HUES64 (cell line): ENCODE results near the gene ADAMTS19.

Source experiments
- H3K27ac ChIP-seq: 2 replicates; pipeline ENCODE4 v1.7.0; 2013; ENCODE audit warnings: low read depth, low read length, inconsistent platforms
- H3K27me3 ChIP-seq: 2 replicates; pipeline ENCODE4 v1.6.1; 2013; ENCODE audit warnings: mild to moderate bottlenecking, low read length; ENCODE audit not compliant: insufficient read depth
- H3K36me3 ChIP-seq: 2 replicates; pipeline ENCODE4 v1.6.1; 2013; ENCODE audit warnings: mild to moderate bottlenecking, low read length; ENCODE audit not compliant: insufficient read depth
- H3K4me1 ChIP-seq: 2 replicates; pipeline ENCODE4 v1.6.1; 2013; ENCODE audit warnings: mild to moderate bottlenecking, low read length, moderate library complexity; ENCODE audit not compliant: insufficient read depth
- H3K4me3 ChIP-seq: 2 replicates; pipeline ENCODE4 v1.5.1; 2013; ENCODE audit warnings: mild to moderate bottlenecking, low read length, moderate library complexity
- H3K9ac ChIP-seq: 2 replicates; pipeline ENCODE4 v1.6.1; 2013; ENCODE audit warnings: mild to moderate bottlenecking, low read depth, low read length
- H3K9me3 ChIP-seq: 2 replicates; pipeline ENCODE4 v1.6.1; 2013; ENCODE audit warnings: low read depth, low read length; ENCODE audit not compliant: insufficient read depth
- WGBS: fragments of 150-250, 120-280 bp; methylation state at CpG from one replicate; pipeline ENCODE4 v1.1.7; 2013; ENCODE audit warnings: missing lambda C conversion rate; 5-methylcytosine and 5-hydroxymethylcytosine counted together

Gene ADAMTS19

DNA sequence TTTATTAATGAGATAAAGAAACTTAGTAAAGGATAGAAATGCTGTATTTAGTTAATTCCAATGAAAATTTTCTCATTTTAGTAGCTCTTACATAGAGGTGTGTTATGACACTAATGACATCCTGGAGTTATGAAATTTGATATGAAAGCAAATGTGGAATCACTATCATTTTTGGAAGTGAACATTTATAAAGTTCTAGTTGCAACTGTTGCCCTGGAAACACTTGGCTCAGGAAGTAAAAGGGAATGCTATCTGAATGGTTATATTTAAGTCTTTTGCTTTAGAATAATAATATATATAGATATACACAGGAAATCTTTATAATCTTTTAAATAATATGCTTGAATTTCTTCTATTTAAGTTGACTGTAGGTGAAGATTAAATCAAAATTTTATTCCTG lies 16.7 kb downstream of the ADAMTS19 start:
- Histone ChIP-seq H3K27me3 (no peaks in the 10 kb centered on the region), H3K4me3 (no peak overlapping the region), H3K4me1 (no peaks in the 10 kb centered on the region), H3K9ac (no peak overlapping the region), H3K36me3 (peaks cover 11% of the 10 kb centered on the region), H3K9me3 (no peaks in the 10 kb centered on the region), H3K27ac (no peak overlapping the region)

DNA sequence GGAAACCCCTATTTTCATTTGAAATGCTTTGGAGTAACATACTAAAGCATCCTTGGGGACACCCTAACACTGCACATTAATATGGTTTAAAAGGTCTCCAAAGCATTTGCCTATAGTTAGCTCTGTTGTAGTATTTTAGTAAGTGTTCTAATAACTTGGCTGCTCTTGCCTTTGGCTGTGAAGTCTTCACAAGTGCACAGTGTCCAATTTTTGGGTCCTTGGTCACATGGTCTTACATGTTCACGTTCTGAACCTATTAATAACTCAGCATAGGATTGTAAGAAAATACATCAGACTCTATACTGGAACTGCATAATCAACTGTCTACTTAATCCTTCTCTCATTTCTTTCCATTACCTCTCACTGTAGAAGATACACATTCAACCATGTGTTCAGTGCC lies 17.4 kb downstream of the ADAMTS19 start:
- Histone ChIP-seq H3K4me3 (no peak overlapping the region), H3K27me3 (no peaks in the 10 kb centered on the region), H3K4me1 (no peaks in the 10 kb centered on the region), H3K9ac (no peak overlapping the region), H3K36me3 (peaks cover 9% of the 10 kb centered on the region), H3K9me3 (no peaks in the 10 kb centered on the region), H3K27ac (no peak overlapping the region)
- WGBS = 90% methylated on average over 1 of the region's 1 CpG

DNA sequence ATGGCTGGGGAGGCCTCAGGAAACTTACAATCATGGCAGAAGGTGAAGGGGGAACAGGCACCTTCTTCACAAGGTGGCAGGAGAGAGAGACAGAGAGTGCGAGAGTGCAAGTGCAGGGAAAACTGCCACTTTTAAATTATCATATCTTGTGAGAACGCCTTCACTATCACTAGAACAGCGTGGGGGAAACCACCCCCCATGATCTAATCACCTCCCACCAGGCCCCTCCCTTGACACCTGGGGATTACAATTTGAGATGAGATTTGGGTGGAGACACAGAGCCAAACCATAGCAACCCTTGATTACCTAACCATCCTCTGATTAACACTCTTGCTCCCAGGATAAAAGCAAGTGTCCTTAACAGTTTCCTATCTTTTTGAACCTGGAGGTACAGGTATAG lies 21.1 kb downstream of the ADAMTS19 start:
- no peaks in the 10 kb centered on the region for H3K9me3 ChIP-seq
- whole genome bisulfite sequencing = 81% methylated on average over 3 of the region's 3 CpGs
- no peak overlapping the region for H3K9ac ChIP-seq
- H3K4me3 ChIP-seq = no peak overlapping the region
- H3K36me3 ChIP-seq = peaks cover 9% of the 10 kb centered on the region
- no peak overlapping the region for H3K27ac ChIP-seq
- no peaks in the 10 kb centered on the region for H3K27me3 ChIP-seq
- no peaks in the 10 kb centered on the region for H3K4me1 ChIP-seq

DNA sequence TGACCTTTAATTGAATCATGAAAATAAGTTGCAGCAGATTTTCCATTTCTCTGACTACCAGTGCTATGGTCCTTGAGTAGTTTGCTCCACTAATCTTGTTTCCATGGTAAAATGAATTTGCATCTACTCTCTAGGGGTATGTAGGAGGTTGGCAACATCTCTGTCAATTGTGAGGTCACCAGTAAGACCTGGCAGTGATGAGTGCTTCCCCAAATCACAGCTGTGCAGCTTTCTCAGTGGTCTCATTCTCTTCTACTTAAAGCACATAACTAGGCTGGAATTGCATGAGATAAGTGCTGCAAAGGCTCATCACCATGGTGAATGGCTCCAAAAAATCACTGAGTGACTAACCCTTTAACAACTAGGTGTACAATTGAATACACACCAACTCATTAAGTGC lies 36.3 kb downstream of the ADAMTS19 start:
- Histone ChIP-seq H3K27me3 (no peaks in the 10 kb centered on the region), H3K4me3 (no peak overlapping the region), H3K9me3 (no peaks in the 10 kb centered on the region), H3K4me1 (no peaks in the 10 kb centered on the region), H3K36me3 (no peaks in the 10 kb centered on the region), H3K27ac (no peak overlapping the region), H3K9ac (no peak overlapping the region)

DNA sequence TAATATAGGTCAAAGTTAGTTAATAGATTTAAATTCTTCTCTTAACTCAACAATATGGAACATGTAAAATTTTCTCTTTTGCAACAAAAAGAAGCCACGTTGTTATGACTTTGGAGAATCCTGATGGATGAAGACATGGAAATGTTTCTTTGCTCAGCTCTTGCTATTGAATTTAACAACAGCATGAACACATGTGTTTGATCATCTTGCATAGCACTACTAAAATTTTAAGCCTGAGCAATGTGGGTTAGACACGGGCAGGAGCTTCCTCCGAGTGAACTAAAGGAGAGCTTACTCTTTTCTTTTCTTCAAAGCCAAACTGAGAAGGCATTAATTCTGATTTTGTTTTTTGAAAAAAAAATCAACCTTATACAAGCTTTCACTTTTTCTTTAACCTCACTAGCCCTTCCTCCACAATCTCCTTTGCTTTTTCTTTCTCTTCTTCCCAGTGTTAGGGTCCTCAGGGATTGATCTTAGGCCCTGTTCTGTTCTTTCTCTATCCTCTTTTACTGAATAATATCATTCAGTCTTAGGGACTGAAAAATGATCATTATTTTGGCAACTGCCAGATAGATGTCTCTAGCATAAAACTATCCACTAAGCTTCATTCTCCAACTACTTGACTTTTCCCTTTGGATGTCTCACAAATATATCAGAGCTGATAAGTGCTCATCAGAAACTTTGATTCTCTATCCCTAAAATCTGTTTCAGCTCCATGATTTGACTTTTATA lies 36.9 kb downstream of the ADAMTS19 start:
- no peaks in the 10 kb centered on the region for H3K4me1 ChIP-seq
- 91% methylated on average over 3 of the region's 3 CpGs for WGBS
- no peak overlapping the region for H3K27ac ChIP-seq
- H3K4me3 ChIP-seq = no peak overlapping the region
- H3K36me3 ChIP-seq = no peaks in the 10 kb centered on the region
- no peaks in the 10 kb centered on the region for H3K27me3 ChIP-seq
- no peak overlapping the region for H3K9ac ChIP-seq
- H3K9me3 ChIP-seq = no peaks in the 10 kb centered on the region

DNA sequence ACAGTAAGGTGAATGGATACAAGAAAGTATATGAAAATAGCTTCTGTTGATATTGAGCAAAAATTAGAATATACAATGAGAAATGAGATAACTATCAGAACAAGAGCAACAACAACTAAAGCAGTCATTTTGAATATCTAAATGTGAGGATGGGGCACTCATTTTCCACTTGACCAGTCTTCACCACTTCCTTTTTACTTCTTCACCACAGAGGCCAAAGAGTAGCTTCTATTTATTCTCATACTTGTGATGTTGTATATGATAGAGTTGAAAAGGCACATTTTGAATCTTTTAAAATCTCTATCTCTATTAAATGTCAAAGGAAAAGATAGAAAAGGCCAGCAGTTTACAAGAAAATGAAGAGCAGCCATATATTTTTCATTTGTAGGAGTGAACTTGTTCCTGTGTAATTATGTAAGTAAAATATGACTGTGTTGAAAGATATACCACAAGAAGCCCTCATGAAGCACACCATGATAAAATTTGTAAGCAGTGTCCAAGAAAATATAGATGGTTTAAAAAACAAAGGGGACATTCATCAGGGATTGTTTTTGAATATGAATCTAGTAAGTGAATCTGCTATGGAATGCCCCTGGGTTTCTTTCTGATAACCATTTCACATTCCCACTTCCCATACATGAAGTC lies 39.2 kb downstream of the ADAMTS19 start:
- no peak overlapping the region for H3K9ac ChIP-seq
- H3K4me3 ChIP-seq = no peak overlapping the region
- H3K4me1 ChIP-seq = no peaks in the 10 kb centered on the region
- no peaks in the 10 kb centered on the region for H3K36me3 ChIP-seq
- H3K27ac ChIP-seq = no peak overlapping the region
- H3K9me3 ChIP-seq = no peaks in the 10 kb centered on the region
- no peaks in the 10 kb centered on the region for H3K27me3 ChIP-seq

DNA sequence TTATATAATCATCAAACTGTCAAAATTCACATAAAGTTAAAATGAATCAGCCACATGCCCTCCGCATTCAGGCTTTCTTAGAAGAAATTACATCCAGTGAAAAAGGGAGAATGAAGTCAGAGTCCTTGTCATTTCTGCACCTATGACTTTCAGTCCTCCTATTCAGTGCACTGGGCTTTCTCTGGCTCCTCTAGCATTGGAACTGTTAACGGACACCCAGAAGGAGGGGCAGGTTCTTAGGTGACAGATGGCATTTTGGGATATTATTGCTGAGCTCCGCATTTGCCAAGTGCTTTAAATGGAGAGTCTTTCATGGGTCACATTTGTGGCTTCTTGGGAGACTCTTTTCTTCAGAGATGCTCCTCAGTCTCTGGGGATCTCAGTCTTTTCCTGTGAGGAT lies 40.0 kb downstream of the ADAMTS19 start:
- no peak overlapping the region for H3K27ac ChIP-seq
- no peaks in the 10 kb centered on the region for H3K27me3 ChIP-seq
- no peak overlapping the region for H3K9ac ChIP-seq
- H3K4me3 ChIP-seq = no peak overlapping the region
- no peaks in the 10 kb centered on the region for H3K9me3 ChIP-seq
- H3K36me3 ChIP-seq = no peaks in the 10 kb centered on the region
- H3K4me1 ChIP-seq = no peaks in the 10 kb centered on the region
- WGBS = 82% methylated on average over 3 of the region's 3 CpGs

DNA sequence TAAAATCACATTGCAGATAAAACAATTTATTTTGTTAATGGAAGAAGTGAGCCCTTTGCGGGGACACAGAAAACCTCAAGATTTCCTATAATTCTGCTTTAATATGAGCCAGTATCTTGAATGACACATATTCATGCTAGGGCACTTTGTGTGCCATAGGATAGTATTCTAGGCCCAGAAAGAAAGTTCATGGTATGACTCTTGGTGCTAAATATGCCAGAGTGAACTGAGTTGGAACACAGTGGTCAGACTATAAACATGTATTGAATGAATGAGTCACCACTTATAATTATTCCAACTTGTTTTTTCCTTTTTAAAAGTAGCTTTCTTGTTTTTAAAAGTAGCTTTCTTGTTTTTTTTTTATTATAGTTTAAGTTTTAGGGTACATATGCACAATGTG lies 46.0 kb downstream of the ADAMTS19 start:
- Histone ChIP-seq H3K27ac (no peak overlapping the region), H3K9ac (no peak overlapping the region), H3K36me3 (peaks cover 17% of the 10 kb centered on the region; the same call in 1 of the 2 replicates), H3K4me1 (no peaks in the 10 kb centered on the region), H3K4me3 (no peak overlapping the region), H3K9me3 (no peaks in the 10 kb centered on the region), H3K27me3 (no peaks in the 10 kb centered on the region)
- 86% methylated on average over 1 of the region's 1 CpG for WGBS

DNA sequence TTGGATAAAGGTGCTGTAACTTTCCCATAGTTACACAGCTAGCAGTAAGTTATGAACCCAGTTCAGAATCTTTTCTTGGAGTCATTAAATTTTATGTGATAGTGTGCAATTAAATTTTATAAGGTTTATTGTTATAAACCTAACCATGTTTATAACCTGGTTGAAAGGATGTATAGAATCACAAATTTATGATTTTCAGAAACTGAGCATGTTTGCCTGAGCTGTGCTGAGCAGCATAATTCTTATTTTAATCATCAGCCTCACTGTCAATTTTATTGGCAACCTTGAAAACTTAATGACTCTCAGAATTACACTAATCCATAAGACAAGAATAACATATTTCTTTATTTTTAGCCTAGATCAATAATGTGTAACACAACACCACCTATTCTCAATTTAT lies 46.9 kb downstream of the ADAMTS19 start:
- no peak overlapping the region for H3K27ac ChIP-seq
- no peaks in the 10 kb centered on the region for H3K9me3 ChIP-seq
- no peak overlapping the region for H3K9ac ChIP-seq
- H3K27me3 ChIP-seq = no peaks in the 10 kb centered on the region
- H3K36me3 ChIP-seq = peaks cover 24% of the 10 kb centered on the region
- H3K4me3 ChIP-seq = no peak overlapping the region
- no peaks in the 10 kb centered on the region for H3K4me1 ChIP-seq

DNA sequence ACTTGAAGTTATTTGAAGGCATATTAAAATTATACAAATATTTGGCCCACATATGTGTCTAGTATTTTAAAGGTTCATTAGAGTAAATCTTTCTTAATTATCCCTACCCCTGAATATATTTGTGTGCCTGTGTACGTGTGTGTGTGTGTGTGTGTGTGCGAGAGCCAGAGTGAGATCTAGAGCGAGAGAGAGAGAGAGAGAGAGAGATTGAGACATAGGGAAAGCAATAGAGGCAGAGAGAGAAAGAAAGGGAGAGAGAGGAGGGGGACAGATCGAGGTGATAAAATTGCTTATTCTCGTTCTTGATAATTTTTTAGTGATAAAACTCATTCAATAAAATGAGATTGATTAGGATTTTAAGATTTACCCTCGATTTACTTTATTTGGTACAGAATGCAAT lies 47.4 kb downstream of the ADAMTS19 start:
- WGBS = 92% methylated on average over 5 of the region's 6 CpGs
- H3K9me3 ChIP-seq = no peaks in the 10 kb centered on the region
- H3K27me3 ChIP-seq = no peaks in the 10 kb centered on the region
- H3K27ac ChIP-seq = no peak overlapping the region
- H3K36me3 ChIP-seq = peaks cover 26% of the 10 kb centered on the region
- H3K4me3 ChIP-seq = no peak overlapping the region
- no peak overlapping the region for H3K9ac ChIP-seq
- H3K4me1 ChIP-seq = no peaks in the 10 kb centered on the region

DNA sequence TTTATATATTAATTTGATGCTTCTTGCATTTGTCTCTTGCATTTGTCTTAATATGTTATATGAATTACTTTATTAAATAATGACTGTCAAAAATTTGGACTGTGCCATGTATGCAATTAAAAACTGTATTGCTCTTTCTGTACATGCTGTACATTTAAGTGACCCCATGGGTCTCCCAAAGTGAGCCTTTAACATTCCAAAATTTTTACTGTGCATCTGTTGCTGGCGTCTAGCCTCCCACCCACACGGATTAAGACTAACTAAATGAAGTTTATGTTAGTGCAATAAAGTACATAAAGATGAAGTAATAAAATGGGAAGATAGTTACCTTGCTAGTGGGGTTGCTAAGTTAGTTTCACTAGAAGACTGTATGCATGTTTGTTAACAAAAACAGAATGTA lies 48.5 kb downstream of the ADAMTS19 start:
- H3K4me3 ChIP-seq = no peak overlapping the region
- WGBS = 100% methylated on average over 2 of the region's 2 CpGs

More for the DNA sequence above, 48.5 kb downstream of the ADAMTS19 start:
- Histone ChIP-seq H3K9ac (no peak overlapping the region), H3K36me3 (peaks cover 26% of the 10 kb centered on the region), H3K27ac (no peak overlapping the region), H3K9me3 (no peaks in the 10 kb centered on the region), H3K4me1 (no peaks in the 10 kb centered on the region), H3K27me3 (no peaks in the 10 kb centered on the region)
